SK-N-SH (cell line): ENCODE results near the gene KIAA0319L.

Experiments
- EP300 ChIP-seq, 2 experiments: IDR thresholded peaks; 2 replicates each; pipeline versions ENCODE4 v1.4.0 to v1.6.1; 2012; ENCODE audit warnings: borderline replicate concordance in 1 of 2, low read depth in 1 of 2, low read length in 1 of 2
- FOSL2 ChIP-seq: IDR thresholded peaks from 2 replicates; pipeline ENCODE4 v1.4.0; 2012; ENCODE audit warnings: low read depth, mild to moderate bottlenecking, moderate library complexity, borderline replicate concordance
- GABPA ChIP-seq: IDR thresholded peaks from 2 replicates; pipeline ENCODE4 v1.4.0; 2012; ENCODE audit warnings: low read depth, mild to moderate bottlenecking
- MXI1 ChIP-seq: IDR thresholded peaks from 2 replicates; pipeline ENCODE4 v1.6.1; 2012; ENCODE audit warnings: mild to moderate bottlenecking, low read depth, low read length, improper control_type of control experiment
- POLR2AphosphoS5 ChIP-seq: IDR thresholded peaks from 2 replicates; pipeline ENCODE4 v1.6.1; 2012; ENCODE audit warnings: low read depth, low read length
- RAD21 ChIP-seq: IDR thresholded peaks from 2 replicates; pipeline ENCODE4 v1.6.1; 2012; ENCODE audit warnings: mild to moderate bottlenecking, low read length
- TCF12 ChIP-seq: IDR thresholded peaks from 2 replicates; pipeline ENCODE4 v1.4.0; 2012
- YY1 ChIP-seq: IDR thresholded peaks from 2 replicates; pipeline ENCODE4 v1.4.0; 2012; ENCODE audit warnings: low read depth, mild to moderate bottlenecking
- TF ChIP-seq, protein P1 (sequence below): fragments of 200-600 bp; sonication (generic); IDR thresholded peaks from 2 replicates; pipeline ENCODE4 v1.6.1; 2017; ENCODE audit warnings: antibody characterized with exemption, mild to moderate bottlenecking, moderate library complexity
- TF ChIP-seq, protein P2 (sequence below): fragments of 150-350 bp; IDR thresholded peaks from 2 replicates; pipeline ENCODE4 v1.6.1; 2016; ENCODE audit warnings: mild to moderate bottlenecking, low read depth, low read length
- TF ChIP-seq, protein P3 (sequence below): IDR thresholded peaks from 2 replicates; pipeline ENCODE4 v1.4.0; 2012; ENCODE audit warnings: low read depth, borderline replicate concordance

DNA sequence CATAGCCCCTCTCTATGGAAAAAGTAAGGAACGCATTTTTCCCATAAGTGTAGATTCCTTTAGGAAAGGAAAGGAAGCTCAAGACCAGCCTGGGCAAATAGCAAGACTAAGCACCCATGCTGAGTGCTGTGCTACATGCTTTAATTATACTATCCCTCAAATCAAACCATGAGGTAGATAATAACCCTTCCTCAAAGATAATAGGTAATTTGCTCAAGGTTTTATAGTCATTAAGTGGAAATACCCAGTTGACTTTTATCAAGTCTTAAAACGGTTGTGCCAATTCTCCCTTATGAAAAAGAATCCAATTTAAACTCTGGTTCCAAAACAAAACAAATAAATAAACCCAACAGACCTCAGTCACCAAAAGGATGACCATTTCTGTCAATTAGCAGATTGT lies 3.4 kb downstream of the KIAA0319L start:
- TF ChIP-seq EP300 (IDR thresholded peaks at IDR 0.05; ENCODE audit: borderline replicate concordance in 1 of 2, low read depth in 1 of 2, low read length in 1 of 2) (no peak), RAD21 (no peak), FOSL2 (no peak), MXI1 (no peak), YY1 (no peak), POLR2AphosphoS5 (no peak), GABPA (no peak), TCF12 (no peak)
- TF ChIP-seq, protein P1, sequence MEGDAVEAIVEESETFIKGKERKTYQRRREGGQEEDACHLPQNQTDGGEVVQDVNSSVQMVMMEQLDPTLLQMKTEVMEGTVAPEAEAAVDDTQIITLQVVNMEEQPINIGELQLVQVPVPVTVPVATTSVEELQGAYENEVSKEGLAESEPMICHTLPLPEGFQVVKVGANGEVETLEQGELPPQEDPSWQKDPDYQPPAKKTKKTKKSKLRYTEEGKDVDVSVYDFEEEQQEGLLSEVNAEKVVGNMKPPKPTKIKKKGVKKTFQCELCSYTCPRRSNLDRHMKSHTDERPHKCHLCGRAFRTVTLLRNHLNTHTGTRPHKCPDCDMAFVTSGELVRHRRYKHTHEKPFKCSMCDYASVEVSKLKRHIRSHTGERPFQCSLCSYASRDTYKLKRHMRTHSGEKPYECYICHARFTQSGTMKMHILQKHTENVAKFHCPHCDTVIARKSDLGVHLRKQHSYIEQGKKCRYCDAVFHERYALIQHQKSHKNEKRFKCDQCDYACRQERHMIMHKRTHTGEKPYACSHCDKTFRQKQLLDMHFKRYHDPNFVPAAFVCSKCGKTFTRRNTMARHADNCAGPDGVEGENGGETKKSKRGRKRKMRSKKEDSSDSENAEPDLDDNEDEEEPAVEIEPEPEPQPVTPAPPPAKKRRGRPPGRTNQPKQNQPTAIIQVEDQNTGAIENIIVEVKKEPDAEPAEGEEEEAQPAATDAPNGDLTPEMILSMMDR = no peak
- TF ChIP-seq, protein P2, sequence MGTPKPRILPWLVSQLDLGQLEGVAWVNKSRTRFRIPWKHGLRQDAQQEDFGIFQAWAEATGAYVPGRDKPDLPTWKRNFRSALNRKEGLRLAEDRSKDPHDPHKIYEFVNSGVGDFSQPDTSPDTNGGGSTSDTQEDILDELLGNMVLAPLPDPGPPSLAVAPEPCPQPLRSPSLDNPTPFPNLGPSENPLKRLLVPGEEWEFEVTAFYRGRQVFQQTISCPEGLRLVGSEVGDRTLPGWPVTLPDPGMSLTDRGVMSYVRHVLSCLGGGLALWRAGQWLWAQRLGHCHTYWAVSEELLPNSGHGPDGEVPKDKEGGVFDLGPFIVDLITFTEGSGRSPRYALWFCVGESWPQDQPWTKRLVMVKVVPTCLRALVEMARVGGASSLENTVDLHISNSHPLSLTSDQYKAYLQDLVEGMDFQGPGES = no peak
- TF ChIP-seq, protein P3, sequence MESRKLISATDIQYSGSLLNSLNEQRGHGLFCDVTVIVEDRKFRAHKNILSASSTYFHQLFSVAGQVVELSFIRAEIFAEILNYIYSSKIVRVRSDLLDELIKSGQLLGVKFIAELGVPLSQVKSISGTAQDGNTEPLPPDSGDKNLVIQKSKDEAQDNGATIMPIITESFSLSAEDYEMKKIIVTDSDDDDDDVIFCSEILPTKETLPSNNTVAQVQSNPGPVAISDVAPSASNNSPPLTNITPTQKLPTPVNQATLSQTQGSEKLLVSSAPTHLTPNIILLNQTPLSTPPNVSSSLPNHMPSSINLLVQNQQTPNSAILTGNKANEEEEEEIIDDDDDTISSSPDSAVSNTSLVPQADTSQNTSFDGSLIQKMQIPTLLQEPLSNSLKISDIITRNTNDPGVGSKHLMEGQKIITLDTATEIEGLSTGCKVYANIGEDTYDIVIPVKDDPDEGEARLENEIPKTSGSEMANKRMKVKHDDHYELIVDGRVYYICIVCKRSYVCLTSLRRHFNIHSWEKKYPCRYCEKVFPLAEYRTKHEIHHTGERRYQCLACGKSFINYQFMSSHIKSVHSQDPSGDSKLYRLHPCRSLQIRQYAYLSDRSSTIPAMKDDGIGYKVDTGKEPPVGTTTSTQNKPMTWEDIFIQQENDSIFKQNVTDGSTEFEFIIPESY = no peak
